OCI-LY1 (cell line): ENCODE results near the gene ERG.

ENCODE experiments used
- H2AFZ ChIP-seq: fragments of 200-600 bp; sonication (generic), shearing (Covaris generic); 2 replicates; pipeline ENCODE4 v1.6.0; 2014; ENCODE audit warnings: antibody characterized with exemption, mild to moderate bottlenecking, low read length
- H3F3A ChIP-seq: fragments of 200-600 bp; sonication (generic), shearing (Covaris generic); 2 replicates; pipeline ENCODE4 v1.6.0; 2014; ENCODE audit warnings: mild to moderate bottlenecking, antibody characterized with exemption, low read length, moderate library complexity; ENCODE audit not compliant: insufficient read depth
- H3K27ac ChIP-seq: fragments of 200-600 bp; sonication (generic); 2 replicates; pipeline ENCODE4 v1.5.1; 2014; ENCODE audit warnings: low read length, mixed run types, mild to moderate bottlenecking, low read depth; ENCODE audit not compliant: poor library complexity, severe bottlenecking
- H3K27me3 ChIP-seq: fragments of 200-600 bp; sonication (generic); 2 replicates; pipeline ENCODE4 v1.6.0; 2014; ENCODE audit warnings: antibody characterized with exemption, mild to moderate bottlenecking, low read length, moderate library complexity; ENCODE audit not compliant: insufficient read depth
- H3K36me3 ChIP-seq: fragments of 200-600 bp; sonication (generic); 2 replicates; pipeline ENCODE4 v1.6.1; 2014; ENCODE audit warnings: mild to moderate bottlenecking, antibody characterized with exemption, low read length, moderate library complexity, mixed read lengths; ENCODE audit not compliant: insufficient read depth
- H3K4me1 ChIP-seq: fragments of 200-600 bp; sonication (generic); 2 replicates; pipeline ENCODE4 v1.5.1; 2014; ENCODE audit warnings: mild to moderate bottlenecking, low read length, moderate library complexity; ENCODE audit not compliant: insufficient read depth, severe bottlenecking
- H3K4me2 ChIP-seq: fragments of 200-600 bp; sonication (generic), shearing (Covaris generic); 2 replicates; pipeline ENCODE4 v1.6.1; 2014; ENCODE audit warnings: low read length
- H3K4me3 ChIP-seq: fragments of 200-600 bp; sonication (generic); 2 replicates; pipeline ENCODE4 v1.5.1; 2014; ENCODE audit warnings: low read length, low read depth, mild to moderate bottlenecking, mixed read lengths; ENCODE audit not compliant: poor library complexity, severe bottlenecking
- H3K79me2 ChIP-seq: fragments of 200-600 bp; shearing (Covaris generic); 2 replicates; pipeline ENCODE4 v1.6.1; 2016; ENCODE audit warnings: mixed run types, low read length, mixed read lengths; ENCODE audit not compliant: insufficient read depth
- H3K9ac ChIP-seq: fragments of 200-600 bp; sonication (generic), shearing (Covaris generic); 2 replicates; pipeline ENCODE4 v1.6.1; 2014; ENCODE audit warnings: mild to moderate bottlenecking, low read length, mixed read lengths
- H3K9me2 ChIP-seq: fragments of 200-600 bp; sonication (generic), shearing (Covaris generic); 2 replicates; pipeline ENCODE4 v1.6.1; 2014; ENCODE audit warnings: low read depth, mild to moderate bottlenecking, low read length, mixed read lengths
- H3K9me3 ChIP-seq: fragments of 200-600 bp; shearing (Covaris generic); 2 replicates; pipeline ENCODE4 v1.6.1; 2014; ENCODE audit warnings: low read length, mixed read lengths
- H4K20me1 ChIP-seq: fragments of 200-600 bp; sonication (generic), shearing (Covaris generic); 2 replicates; pipeline ENCODE4 v1.6.0; 2016; ENCODE audit warnings: mild to moderate bottlenecking, low read length; ENCODE audit not compliant: insufficient read depth
- CTCF ChIP-seq: fragments of 200-600 bp; sonication (generic), shearing (Covaris generic); IDR thresholded peaks from 2 replicates; pipeline ENCODE4 v1.5.1; 2017; ENCODE audit warnings: mild to moderate bottlenecking, antibody characterized with exemption, low read length, moderate library complexity, mixed read lengths
- EZH2 ChIP-seq: fragments of 200-600 bp; sonication (generic), shearing (Covaris generic); IDR thresholded peaks from 2 replicates; pipeline ENCODE4 v1.8.0; 2017; ENCODE audit warnings: borderline replicate concordance, mixed run types, mild to moderate bottlenecking, antibody characterized with exemption, low read length, moderate library complexity, mixed read lengths

Gene ERG

DNA sequence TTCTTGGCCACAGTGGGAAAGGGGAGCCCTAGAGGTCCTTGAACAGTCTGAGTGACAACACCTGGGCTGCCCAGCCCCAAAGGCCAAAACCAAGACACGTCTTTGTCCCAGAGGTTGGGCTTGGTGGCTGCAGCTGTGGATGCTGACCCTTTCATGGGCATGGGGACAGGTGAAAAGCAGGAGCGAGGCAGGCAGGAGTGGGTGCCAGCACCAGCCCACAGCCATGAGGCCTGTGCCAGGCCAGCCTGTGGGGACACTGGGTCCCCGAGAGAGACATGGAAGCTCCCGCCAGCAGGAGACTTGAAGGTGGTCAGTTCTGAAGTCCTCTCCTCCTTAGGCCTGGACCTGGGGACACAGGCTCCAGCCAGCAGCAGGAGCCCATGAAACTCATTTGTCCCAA lies 142.9 kb downstream of the ERG start:
- H3K9ac ChIP-seq = no peak overlapping the region
- no peaks in the 10 kb centered on the region for H3K9me2 ChIP-seq
- no peaks in the 10 kb centered on the region for H3F3A ChIP-seq
- H3K79me2 ChIP-seq = no peaks in the 10 kb centered on the region
- H3K27ac ChIP-seq = no peak overlapping the region
- no peaks in the 10 kb centered on the region for H3K36me3 ChIP-seq
- no peaks in the 10 kb centered on the region; the same call in 1 of the 2 replicates for H3K27me3 ChIP-seq
- H3K9me3 ChIP-seq = no peaks in the 10 kb centered on the region
- TF ChIP-seq CTCF (no peak), EZH2 (no peak)
- no peaks in the 10 kb centered on the region for H4K20me1 ChIP-seq
- no peaks in the 10 kb centered on the region for H3K4me1 ChIP-seq
- H3K4me3 ChIP-seq = no peak overlapping the region
- no peak overlapping the region for H2AFZ ChIP-seq
- no peak overlapping the region for H3K4me2 ChIP-seq

DNA sequence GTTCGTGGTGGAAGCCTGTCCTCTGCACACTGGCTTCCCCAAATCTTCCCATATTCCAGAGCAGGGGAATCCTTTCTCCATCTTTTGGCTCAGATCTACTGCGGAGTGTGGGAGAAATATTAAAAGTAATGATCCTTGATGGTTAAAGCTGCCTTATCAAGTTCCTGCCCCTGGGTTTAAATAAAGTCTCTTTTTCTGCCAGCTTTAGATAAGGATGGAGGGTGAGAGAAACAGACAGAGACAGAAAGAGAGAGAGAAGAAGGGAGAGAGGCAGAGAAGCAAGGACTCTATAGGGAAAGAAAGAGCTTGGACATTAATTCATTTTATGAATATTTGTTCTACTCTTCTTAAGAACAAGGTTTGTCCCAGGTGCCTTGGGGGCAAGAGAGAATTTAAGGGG lies 143.5 kb downstream of the ERG start:
- H3K9me2 ChIP-seq = no peaks in the 10 kb centered on the region
- H3K4me2 ChIP-seq = no peak overlapping the region
- H2AFZ ChIP-seq = no peak overlapping the region
- no peak overlapping the region for H3K27ac ChIP-seq
- no peaks in the 10 kb centered on the region for H3K4me1 ChIP-seq
- no peak for TF ChIP-seq EZH2
- no peak for TF ChIP-seq CTCF
- no peaks in the 10 kb centered on the region for H3K79me2 ChIP-seq
- H3K9me3 ChIP-seq = no peaks in the 10 kb centered on the region
- H3F3A ChIP-seq = no peaks in the 10 kb centered on the region
- H3K4me3 ChIP-seq = no peak overlapping the region
- no peaks in the 10 kb centered on the region; the same call in 1 of the 2 replicates for H3K27me3 ChIP-seq
- no peaks in the 10 kb centered on the region for H4K20me1 ChIP-seq
- H3K36me3 ChIP-seq = no peaks in the 10 kb centered on the region
- H3K9ac ChIP-seq = no peak overlapping the region

DNA sequence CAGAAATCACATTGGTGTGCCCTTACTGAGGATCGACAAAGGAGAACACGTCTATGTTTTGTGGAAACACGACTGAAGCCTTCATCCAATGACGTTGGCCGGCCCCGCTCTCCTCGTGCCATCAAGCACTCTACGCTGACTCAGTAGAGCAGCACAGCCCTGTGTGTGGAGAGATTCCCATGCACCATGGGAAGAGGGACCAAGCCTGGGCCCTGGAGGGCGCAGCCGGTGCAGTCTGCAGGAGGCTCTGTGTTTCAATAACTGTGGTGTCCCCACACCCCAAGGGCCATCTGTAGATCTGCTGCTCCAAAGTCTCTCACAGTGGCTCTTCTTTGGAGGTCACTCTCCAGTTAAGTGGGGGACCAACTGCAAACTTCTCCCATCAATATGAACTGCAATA lies 144.0 kb downstream of the ERG start:
- no peak overlapping the region for H3K9ac ChIP-seq

More for the DNA sequence above, 144.0 kb downstream of the ERG start:
- H3F3A ChIP-seq = no peaks in the 10 kb centered on the region
- no peak for TF ChIP-seq EZH2
- TF ChIP-seq CTCF = no peak
- H3K27ac ChIP-seq = no peak overlapping the region
- H3K36me3 ChIP-seq = no peaks in the 10 kb centered on the region
- H3K27me3 ChIP-seq = no peaks in the 10 kb centered on the region; the same call in 1 of the 2 replicates
- H3K9me2 ChIP-seq = no peaks in the 10 kb centered on the region
- H3K79me2 ChIP-seq = no peaks in the 10 kb centered on the region
- no peaks in the 10 kb centered on the region for H3K9me3 ChIP-seq
- H3K4me3 ChIP-seq = no peak overlapping the region
- H3K4me1 ChIP-seq = no peaks in the 10 kb centered on the region
- H4K20me1 ChIP-seq = no peaks in the 10 kb centered on the region
- H2AFZ ChIP-seq = no peak overlapping the region
- H3K4me2 ChIP-seq = no peak overlapping the region
